Smooth muscle cell of the brain vasculature (primary cell): Measurements from ENCODE around the gene BTLA.
"Not testable (repeated sequence)": the region's sequence is repeated elsewhere in the genome, so short reads cannot be mapped to it uniquely, and the experiment has no call there.

Experiments
- DNase-seq: peaks from one replicate; pipeline ENCODE4 v3.0.0-alpha.2; 2012; ENCODE audit warnings: low read depth, low spot score

BTLA gene

GRCh38 chr3:112446343-112446742 is 52.9 kb downstream of the BTLA start:
- no peak for DNase-seq

- no peak for DNase-seq
These were observed 53.4 kb downstream of the BTLA start for GRCh38 chr3:112445839-112446238.

- no peak for DNase-seq
These were observed 61.9 kb downstream of the BTLA start for GRCh38 chr3:112437146-112438022.

- no peak for DNase-seq
These were observed 69.3 kb downstream of the BTLA start for GRCh38 chr3:112429960-112430359.

- DNase-seq = no peak
These were observed 72.1 kb downstream of the BTLA start for GRCh38 chr3:112427123-112427522.

- DNase-seq = no peak
These were observed 73.2 kb downstream of the BTLA start for GRCh38 chr3:112425858-112426750.

GRCh38 chr3:112425382-112425781 is 73.9 kb downstream of the BTLA start:
- DNase-seq = no peak

- DNase-seq = no peak
These were observed 74.9 kb downstream of the BTLA start for GRCh38 chr3:112424394-112424793.

GRCh38 chr3:112422921-112423320 is 76.4 kb downstream of the BTLA start:
- DNase-seq = not testable (repeated sequence)

- not testable (repeated sequence) for DNase-seq
These were observed 80.7 kb downstream of the BTLA start for GRCh38 chr3:112418526-112418925.

GRCh38 chr3:112417696-112418318 is 81.5 kb downstream of the BTLA start:
- no peak for DNase-seq

- DNase-seq = no peak
These were observed 82.7 kb downstream of the BTLA start for GRCh38 chr3:112416391-112417212.

- no peak for DNase-seq
These were observed 83.9 kb downstream of the BTLA start for GRCh38 chr3:112415390-112415789.
